Measurements from ENCODE around the gene PASK.

- no peak for TF ChIP-seq CTCF (IDR thresholded peaks at IDR 0.05)
- TF ChIP-seq POLR2A (IDR thresholded peaks at IDR 0.05), result no peak
These were observed 32.9 kb upstream of the PASK start for GRCh38 chr2:241182126-241182525.

All from testis (tissue), 2 donors.